Right lobe of liver (tissue), 6 donors: ENCODE data around the gene MAP3K14. TPM values are rescaled to one million over a fixed set of nuclear protein-coding genes. Genes with fewer than 3 reads are reported as not detected.
A peak's percentile ranks its signal among the peaks of the same experiment; 100 is the strongest.

Experiments
- ATAC-seq, 4 donors: fragments of 200-7000 bp; cut with Tn5 transposase; one replicate each; pipeline ENCODE4 v1.9.1; 2020; ENCODE audit warnings: mild to moderate bottlenecking in 4 of 4, moderate library complexity in 4 of 4
- DNase-seq, 3 donors: peaks; one replicate each; pipeline ENCODE4 v3.0.0-alpha.2; 2020
- H3K27ac ChIP-seq, 3 donors: fragments of 200-600 bp; one replicate each; pipeline ENCODE4 v1.8.0; 2022
- H3K27me3 ChIP-seq, 2 donors: fragments of 200-600 bp; one replicate each; pipeline ENCODE4 v1.8.0; 2022
- H3K36me3 ChIP-seq, 4 donors: fragments of 200-600 bp; sonication (generic) in 1 of 4; one replicate each; pipeline versions ENCODE4 v1.5.1 to v1.8.0; 2017 to 2022; ENCODE audit warnings: control low read depth in 1 of 4
- H3K4me1 ChIP-seq, 4 donors: fragments of 200-600 bp; sonication (generic) in 1 of 4; one replicate each; pipeline versions ENCODE4 v1.5.1 to v1.8.0; 2017 to 2022; ENCODE audit warnings: control low read depth in 1 of 4
- H3K4me3 ChIP-seq, 3 donors: fragments of 200-600 bp; one replicate each; pipeline ENCODE4 v1.8.0; 2022
- H3K9me3 ChIP-seq, 4 donors: fragments of 200-600 bp; sonication (generic) in 1 of 4; one replicate each; pipeline versions ENCODE4 v1.5.1 to v1.8.0; 2017 to 2022; ENCODE audit warnings: control low read depth in 1 of 4
- POLR2A ChIP-seq: fragments of 450-650 bp; IDR thresholded peaks from one replicate; pipeline ENCODE4 v1.6.1; 2017; ENCODE audit warnings: antibody characterized with exemption, mild to moderate bottlenecking
- WGBS: methylation state at CpG from one replicate; pipeline ENCODE4 v1.1.6; 2018; ENCODE audit warnings: low coverage, low lambda C conversion rate; ENCODE audit not compliant: insufficient coverage; ENCODE audit errors: missing lambda C conversion rate; 5-methylcytosine and 5-hydroxymethylcytosine counted together
- intact Hi-C, 2 donors: fragments of 100-400 bp; cut with DNase I; formaldehyde crosslinking; loops; one replicate each; pipeline versions ENCODE4 v1.11.2 to v1.14.1; 2022
- total RNA-seq, 6 experiments: library from RNA; depleted of rRNA in 2 of 6; stranded (reverse); fragments of >200 nt in 2 of 6; fragmentation: NEBNext Ultra II Directional in 3 of 6; extraction: Animal tissue kit (Norgen Biotek cat#: 25700) in 3 of 6; gene quantifications; one replicate each; pipeline versions ENCODE4 v1.1.0 to v1.2.4, GENCODE V29; 2016 to 2023
- TF ChIP-seq, protein P1 (sequence below), 4 donors: fragments of 200-600 bp in 3 of 4; fragments of 450-650 bp in 1 of 4; IDR thresholded peaks; one replicate each; pipeline versions ENCODE4 v1.5.1 to v1.8.0; 2016 to 2022; ENCODE audit warnings: antibody characterized with exemption in 4 of 4, mild to moderate bottlenecking in 2 of 4
- donor health status: DM: no; HTN: yes; CAD: no.
- donor health status: DM: no; HTN: no; CAD: no.
- donor health status: DM: no; HTN: no; CAD: no.
- donor health status: DM: no; HTN: yes; CAD: no.
- donor health status: DM: no; HTN: yes; CAD: no.

Gene MAP3K14
- total RNA-seq, 6 experiments from 2014 or later, result 4.8 to 7.8 (median 6.3) TPM

DNA sequence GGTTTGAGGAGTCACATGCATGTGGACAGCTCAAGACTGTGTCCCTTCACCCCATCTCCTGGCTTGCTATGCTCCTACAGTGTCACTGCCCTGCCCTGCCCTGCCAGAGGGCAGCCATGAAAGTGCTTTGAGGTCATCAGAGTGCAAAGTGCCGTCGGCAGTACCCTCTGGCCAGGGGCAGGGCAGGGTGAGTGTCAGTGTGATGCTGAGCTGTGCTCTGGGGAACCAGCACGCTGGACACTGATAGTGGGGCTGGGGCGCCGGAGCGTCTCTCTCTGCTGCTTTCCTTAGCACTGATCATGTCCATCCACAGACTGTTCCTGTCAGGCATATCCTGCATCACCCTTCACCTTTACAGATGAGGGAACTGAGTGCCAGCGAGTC, 53.4 kb downstream of the MAP3K14 start:
- ATAC-seq (peak; percentile 6 to 73 (median 20)), DNase-seq (peak in 1 of 3 donors; percentile 49)
- intact Hi-C loops, result no loop called here
- no peak overlapping the region for H3K4me3 ChIP-seq
- H3K27ac ChIP-seq, result no peak overlapping the region
- no peaks in the 10 kb centered on the region for H3K27me3 ChIP-seq
- no peaks in the 10 kb centered on the region for H3K9me3 ChIP-seq
- H3K4me1 ChIP-seq, result peaks cover 0 to 16% (median 0%) of the 10 kb centered on the region in 4 donors
- TF ChIP-seq POLR2A, result no peak
- TF ChIP-seq, protein P1, sequence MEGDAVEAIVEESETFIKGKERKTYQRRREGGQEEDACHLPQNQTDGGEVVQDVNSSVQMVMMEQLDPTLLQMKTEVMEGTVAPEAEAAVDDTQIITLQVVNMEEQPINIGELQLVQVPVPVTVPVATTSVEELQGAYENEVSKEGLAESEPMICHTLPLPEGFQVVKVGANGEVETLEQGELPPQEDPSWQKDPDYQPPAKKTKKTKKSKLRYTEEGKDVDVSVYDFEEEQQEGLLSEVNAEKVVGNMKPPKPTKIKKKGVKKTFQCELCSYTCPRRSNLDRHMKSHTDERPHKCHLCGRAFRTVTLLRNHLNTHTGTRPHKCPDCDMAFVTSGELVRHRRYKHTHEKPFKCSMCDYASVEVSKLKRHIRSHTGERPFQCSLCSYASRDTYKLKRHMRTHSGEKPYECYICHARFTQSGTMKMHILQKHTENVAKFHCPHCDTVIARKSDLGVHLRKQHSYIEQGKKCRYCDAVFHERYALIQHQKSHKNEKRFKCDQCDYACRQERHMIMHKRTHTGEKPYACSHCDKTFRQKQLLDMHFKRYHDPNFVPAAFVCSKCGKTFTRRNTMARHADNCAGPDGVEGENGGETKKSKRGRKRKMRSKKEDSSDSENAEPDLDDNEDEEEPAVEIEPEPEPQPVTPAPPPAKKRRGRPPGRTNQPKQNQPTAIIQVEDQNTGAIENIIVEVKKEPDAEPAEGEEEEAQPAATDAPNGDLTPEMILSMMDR (IDR thresholded peaks at IDR 0.05), result no peak
- peaks cover 0 to 25% (median 14%) of the 10 kb centered on the region in 4 donors for H3K36me3 ChIP-seq
- WGBS, result 30% methylated on average over 2 of the region's 7 CpGs

GRCh38 chr17:45262516-45263476, 54.0 kb downstream of the MAP3K14 start:
- H3K36me3 ChIP-seq, result peaks cover 0 to 20% (median 11%) of the 10 kb centered on the region in 4 donors
- no peak overlapping the region for H3K27ac ChIP-seq
- peak overlapping the region in 1 of 3 donors; percentile 74 for H3K4me3 ChIP-seq
- H3K9me3 ChIP-seq, result no peaks in the 10 kb centered on the region
- TF ChIP-seq, protein P1 (IDR thresholded peaks at IDR 0.05), result no peak
- TF ChIP-seq POLR2A, result no peak
- ATAC-seq, result peak in 3 of 4 donors; percentile 4 to 32 (median 15)
- intact Hi-C loops, result no loop called here
- H3K27me3 ChIP-seq, result no peaks in the 10 kb centered on the region
- WGBS, result 100% methylated on average over 1 of the region's 18 CpGs
- peak in 1 of 3 donors; percentile 42 for DNase-seq
- H3K4me1 ChIP-seq, result peaks cover 0 to 16% (median 0%) of the 10 kb centered on the region in 4 donors

DNA sequence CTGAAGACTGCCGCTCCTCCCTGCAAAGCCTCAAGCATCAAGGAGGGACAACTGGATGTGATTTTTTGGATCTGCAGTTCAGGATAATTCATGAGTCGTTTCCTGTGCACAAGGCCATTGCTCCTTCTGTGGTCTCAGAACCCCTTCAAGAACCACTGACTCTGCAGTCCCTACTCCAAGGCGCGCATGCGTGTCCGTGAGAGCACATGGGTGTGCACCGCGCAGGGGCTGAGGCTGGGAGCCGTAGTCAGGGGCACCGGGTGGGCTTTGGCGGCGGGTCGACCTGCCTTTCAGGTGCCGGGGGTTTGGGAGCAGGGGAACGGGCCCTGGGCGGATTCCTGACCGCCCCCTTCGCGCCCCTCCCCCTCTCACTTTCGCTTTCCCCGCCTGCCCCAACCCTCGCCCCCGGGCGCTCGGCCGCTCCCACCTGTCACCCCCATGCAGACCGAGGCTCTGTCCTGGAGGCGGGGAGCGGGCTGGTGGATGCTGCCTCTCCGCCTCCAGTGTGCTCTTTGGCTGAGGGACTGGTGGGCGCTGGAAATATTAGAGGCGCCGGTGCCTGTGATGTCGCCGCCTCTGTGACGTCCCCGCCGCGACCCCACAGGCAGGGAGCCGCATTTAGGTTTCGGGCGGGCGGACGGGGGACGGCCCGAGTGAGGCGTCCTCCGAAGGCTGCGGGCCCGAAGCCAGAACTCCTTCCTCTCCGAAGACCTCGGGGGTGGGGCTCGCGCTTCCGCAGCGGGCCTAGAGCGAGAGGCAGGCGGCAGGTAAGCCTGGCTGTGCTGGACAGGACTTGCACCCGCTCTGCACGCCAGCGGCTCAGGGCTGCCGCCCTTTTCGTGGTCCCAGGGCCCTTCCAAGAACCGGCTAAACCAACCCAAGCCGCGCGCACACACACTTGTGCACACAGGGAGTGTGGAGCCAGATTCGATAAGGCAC, 55.0 kb downstream of the MAP3K14 start, which contains the start of gene SPATA32:
Gene SPATA32, minus strand, starts transcription at position 518 of the 939 bp plus-strand sequence. Its CDS starts 78 bp downstream, at position 440.
- Histone ChIP-seq H3K27ac (peak within 1 kb of the TSS in 2 of 3 donors; percentile 21 to 26), H3K4me1 (peaks cover 0 to 16% (median 0%) of the 10 kb centered on the region in 4 donors), H3K27me3 (no peaks in the 10 kb centered on the region), H3K36me3 (peaks cover 0 to 12% (median 4%) of the 10 kb centered on the region in 4 donors), H3K9me3 (no peaks in the 10 kb centered on the region), H3K4me3 (peak within 1 kb of the TSS; percentile 47 to 74 (median 66))
- TF ChIP-seq, protein P1 (IDR thresholded peaks at IDR 0.05), result no peak
- no peak for TF ChIP-seq POLR2A
- DNase-seq, result peak; percentile 69 to 75 (median 74)
- intact Hi-C loops, result no loop called here
- 16% methylated on average over 18 of the region's 68 CpGs for WGBS
- peak; percentile 67 to 74 (median 70) for ATAC-seq

GRCh38 chr17:45260204-45260783, 56.5 kb downstream of the MAP3K14 start:
- WGBS, result 63% methylated on average over 6 of the region's 7 CpGs
- Histone ChIP-seq H3K9me3 (no peaks in the 10 kb centered on the region), H3K36me3 (no peaks in the 10 kb centered on the region), H3K4me3 (no peak overlapping the region), H3K4me1 (peaks cover 0 to 16% (median 0%) of the 10 kb centered on the region in 4 donors), H3K27ac (no peak overlapping the region), H3K27me3 (no peaks in the 10 kb centered on the region)
- TF ChIP-seq, protein P1 (IDR thresholded peaks at IDR 0.05), result no peak
- no peak for TF ChIP-seq POLR2A
- ATAC-seq, result peak in 1 of 4 donors; percentile 50
- DNase-seq, result peak in 1 of 3 donors; percentile 45
- intact Hi-C loops, result no loop called here
